GDM1 (cell line): Measurements from ENCODE around the gene CCDC80.
"Not testable (repeated sequence)": the region's sequence is repeated elsewhere in the genome, so short reads cannot be mapped to it uniquely, and the experiment has no call there.

Source experiments
- DNase-seq: peaks from one replicate; lab custom pipeline; 2025; lab: John Stamatoyannopoulos, UW

CCDC80 gene

DNA sequence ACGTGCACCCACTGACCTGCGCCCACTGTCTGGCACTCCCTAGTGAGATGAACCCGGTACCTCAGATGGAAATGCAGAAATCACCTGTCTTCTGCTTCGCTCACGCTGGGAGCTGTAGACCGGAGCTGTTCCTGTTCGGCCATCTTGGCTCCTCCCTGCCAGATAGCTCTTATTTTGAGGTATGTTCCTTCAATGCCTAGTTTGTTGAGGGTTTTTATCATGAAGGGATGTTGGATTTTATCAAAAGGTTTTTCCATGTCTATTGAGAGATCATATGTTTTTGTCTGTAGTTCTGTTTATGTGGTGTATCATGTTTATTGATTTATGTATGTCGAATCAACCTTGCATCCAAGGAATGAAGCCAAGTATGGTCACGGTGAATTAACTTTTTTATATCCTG lies 24.1 kb upstream of the CCDC80 start:
- not testable (repeated sequence) for DNase-seq

- DNase-seq, result no peak
Observed at GRCh38 chr3:112656043-112656442, 15.1 kb upstream of the CCDC80 start.

- no peak for DNase-seq
Observed at GRCh38 chr3:112654979-112655378, 14.0 kb upstream of the CCDC80 start.

DNA sequence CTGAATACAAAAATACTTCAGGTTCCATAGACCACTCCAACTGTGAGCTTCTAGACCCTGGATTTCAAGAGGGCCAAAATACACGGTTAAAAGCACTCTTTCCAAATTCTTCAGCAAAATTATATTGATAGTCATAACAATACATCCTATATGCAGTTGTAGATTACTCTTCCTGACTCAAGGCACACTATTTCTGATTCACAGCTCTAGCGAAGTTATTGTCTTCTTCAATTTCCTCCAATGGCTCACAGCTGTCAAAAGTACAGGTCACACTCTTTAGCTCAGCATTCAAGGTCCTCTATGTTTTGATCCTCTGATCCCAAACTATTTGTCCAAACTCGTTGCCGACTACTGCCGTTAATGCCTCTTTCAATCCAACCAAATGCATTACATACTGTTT lies 13.5 kb upstream of the CCDC80 start:
- DNase-seq, result no peak

DNA sequence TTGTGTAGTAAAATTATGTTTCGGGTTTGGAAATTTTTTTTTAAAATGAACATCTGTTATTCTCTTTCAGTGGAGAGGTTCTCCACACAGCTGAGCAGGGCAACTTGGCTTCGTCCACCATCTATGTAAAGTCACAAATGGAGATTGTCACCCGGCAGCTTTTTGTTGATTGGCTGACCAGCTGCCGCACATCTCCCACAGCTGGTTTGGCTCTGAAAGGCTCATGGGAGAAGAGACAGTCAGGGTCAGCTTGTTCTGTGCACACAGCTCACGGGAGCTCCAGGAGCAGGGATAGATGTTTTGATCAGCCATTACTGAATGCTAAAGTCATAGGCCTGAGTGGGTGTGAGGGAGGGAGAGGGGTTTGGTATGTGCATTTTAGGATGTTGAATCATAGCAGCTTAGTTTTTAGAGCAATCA lies 12.9 kb upstream of the CCDC80 start:
- no peak for DNase-seq

DNA sequence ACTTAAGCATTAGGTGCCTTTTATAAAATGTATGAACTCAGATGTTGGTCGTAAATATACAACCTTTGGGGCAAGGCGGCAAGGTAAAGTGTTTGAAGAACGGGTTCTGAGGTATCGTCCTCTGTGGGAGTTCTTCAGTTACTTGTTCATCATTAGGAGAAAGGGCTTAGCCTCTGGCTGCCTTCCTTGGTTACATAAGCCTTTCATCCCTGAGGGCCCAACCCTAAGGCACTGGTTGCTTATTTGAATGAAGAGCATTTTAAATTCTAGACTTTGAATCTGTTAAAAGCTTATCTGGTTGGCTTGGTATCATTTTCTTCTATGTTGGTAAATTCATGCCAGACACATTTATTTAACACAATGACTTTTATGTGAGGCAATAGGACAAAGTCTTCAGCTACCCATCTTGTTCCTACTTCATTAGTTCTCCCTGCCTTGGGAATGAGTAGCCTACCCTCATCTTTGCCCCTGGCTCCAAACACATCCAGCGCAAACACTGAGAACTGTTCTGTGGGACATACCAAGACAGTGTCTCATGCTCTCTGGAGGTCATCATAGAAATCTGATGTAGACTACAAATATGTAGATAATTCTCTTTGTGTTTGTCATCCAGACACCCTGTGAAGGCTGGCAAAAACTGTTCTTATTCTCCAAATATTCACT lies 12.4 kb upstream of the CCDC80 start:
- no peak for DNase-seq

DNA sequence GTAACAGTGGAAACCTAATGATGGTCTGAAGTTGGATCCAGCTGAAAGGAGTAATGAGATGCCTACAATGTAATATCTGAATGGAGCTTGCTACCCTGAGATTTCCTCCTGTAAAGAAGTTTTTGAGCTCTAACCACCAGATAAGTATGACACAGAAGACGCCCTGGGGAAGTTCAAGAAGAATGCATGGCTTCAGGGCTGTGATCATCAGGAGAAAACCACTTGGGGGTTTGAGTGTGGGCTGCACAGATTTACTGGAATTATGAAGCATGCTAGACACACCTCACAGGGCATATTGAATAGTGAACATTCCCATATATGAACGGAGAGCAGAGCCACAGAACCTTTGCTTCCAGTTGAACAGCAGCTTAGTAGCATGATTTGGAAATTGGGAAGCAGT lies 10.6 kb upstream of the CCDC80 start:
- DNase-seq, result no peak

DNA sequence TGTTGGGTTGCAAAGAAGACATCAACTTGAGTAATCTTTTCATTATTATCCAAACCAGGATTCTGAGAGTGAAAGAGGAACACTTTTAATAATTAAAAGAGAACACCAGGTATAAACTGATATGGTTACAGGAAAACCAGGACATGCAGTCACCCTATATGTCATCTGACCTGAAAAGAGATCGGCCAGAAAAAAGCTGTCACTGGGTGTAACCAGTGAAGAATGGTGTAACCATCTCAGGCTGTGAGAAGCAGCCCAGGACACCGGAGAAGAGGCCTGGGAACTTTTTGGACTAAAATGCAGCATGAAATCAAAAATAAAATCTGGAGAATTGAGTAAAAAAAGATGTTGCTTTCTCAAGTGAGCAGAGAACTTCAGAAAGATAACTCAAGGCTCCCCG lies 10.1 kb upstream of the CCDC80 start:
- no peak for DNase-seq

GRCh38 chr3:112650482-112650881 lies 9.5 kb upstream of the CCDC80 start:
- no peak for DNase-seq

GRCh38 chr3:112649478-112649735 lies 8.5 kb upstream of the CCDC80 start:
- no peak for DNase-seq

DNA sequence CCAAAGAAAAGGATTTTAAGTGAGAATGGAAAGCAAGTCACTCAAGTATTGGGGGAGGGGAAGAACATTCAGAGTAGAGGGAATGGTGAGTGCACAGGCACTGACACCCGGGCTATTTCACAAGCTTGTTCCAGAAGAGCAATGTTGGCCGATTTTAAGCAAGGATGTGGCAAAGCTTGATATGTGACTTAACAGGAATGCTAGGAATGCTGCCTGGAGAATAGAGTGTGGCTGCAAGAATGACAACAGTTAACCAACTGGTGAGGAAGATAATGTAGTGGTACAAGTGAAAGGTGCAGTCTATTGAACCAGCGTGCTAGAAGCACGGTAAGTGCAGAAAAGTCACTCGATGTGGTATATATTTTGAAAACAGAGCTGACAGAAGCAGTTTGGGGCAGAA lies 6.2 kb upstream of the CCDC80 start:
- DNase-seq, result no peak

DNA sequence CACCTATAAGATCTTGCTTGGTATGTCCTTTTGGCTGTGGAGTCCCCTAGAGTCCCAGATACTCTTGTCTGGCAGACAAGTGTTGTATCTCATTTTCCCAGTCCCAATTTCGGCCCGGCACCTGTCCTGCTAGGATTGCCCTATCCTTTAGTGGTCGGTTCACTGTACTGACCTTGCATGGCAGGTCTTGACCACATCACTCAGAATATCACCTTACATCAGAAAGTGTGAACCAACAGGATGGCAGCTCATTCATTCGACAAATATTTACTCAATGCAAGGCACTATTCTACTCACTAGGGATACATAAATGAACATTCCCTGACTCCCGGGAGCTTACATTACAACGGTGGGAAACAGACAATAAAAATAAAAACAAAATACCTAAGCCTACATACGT lies 5.7 kb upstream of the CCDC80 start:
- no peak for DNase-seq

GRCh38 chr3:112644453-112644852 lies 3.5 kb upstream of the CCDC80 start:
- DNase-seq, result no peak

DNA sequence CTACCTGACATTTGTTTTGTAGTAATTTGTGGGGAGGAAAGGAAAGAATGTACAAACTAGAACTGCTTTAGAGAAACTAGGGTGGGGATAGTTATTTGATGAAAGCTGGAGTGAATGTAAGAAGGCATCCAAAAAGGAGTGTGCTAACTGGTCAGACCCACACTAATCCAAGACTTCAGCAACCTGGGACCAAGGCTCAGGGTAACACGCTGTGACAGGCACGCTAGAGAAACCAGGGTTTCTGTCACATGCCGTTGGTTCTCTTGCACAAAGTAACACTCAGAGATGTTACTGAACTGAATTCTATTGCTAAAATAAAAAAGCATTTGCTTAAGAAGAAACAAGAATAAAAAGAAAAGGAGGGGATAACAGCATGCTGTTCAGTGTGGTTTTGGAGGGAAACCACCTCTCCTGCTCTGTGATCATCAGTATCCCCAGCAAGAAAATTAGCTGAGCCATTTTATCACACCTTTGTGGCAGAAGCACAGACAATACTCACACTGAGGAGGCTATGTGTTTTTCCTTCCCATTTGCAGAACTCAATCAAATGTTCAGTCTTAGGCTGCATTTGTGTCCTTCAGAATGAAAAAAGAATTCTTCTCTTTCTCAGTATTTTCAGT lies 2.8 kb upstream of the CCDC80 start:
- no peak for DNase-seq

- peak; percentile 67 for DNase-seq
Observed at GRCh38 chr3:112642912-112643506, 2.1 kb upstream of the CCDC80 start.

GRCh38 chr3:112640276-112640929 lies 540 bp downstream of the CCDC80 start:
- DNase-seq, result no peak

DNA sequence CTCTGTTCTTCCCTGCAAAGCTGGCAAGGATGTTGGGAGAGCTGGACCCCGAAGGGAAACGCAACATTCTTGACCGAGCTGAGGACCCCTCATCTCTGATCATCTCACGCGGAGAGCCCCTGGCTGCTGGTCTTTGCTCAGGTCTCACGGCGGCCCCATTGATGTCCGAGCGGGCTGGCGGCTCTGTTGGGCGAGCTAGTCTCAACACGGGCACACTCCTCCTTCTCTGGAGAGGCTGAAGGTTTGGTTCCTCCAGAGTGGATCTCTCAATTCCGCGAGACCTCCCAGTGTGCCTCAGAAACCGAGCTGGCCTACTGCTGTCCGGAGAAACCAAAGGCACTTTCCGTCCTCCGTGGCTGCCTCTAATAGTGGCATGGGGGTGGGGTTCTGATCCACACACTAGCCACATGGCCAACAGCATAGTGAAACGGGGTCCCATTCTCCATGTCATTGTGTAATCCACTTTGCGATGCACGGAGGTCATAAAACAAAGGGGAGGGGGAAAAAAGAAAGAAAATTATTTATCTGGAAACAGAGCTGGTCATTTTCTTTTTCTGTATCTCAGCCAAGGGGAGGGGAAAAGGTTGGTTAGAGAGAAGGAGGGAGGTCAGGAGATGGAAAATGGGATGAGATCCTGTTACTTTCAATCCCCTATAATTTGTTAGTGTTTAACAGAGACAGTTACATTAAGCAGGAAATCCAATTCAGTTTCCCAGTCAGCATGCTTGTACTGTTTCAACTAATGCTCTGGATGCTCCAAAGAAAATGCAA lies 1.3 kb downstream of the CCDC80 start:
- no peak for DNase-seq

DNA sequence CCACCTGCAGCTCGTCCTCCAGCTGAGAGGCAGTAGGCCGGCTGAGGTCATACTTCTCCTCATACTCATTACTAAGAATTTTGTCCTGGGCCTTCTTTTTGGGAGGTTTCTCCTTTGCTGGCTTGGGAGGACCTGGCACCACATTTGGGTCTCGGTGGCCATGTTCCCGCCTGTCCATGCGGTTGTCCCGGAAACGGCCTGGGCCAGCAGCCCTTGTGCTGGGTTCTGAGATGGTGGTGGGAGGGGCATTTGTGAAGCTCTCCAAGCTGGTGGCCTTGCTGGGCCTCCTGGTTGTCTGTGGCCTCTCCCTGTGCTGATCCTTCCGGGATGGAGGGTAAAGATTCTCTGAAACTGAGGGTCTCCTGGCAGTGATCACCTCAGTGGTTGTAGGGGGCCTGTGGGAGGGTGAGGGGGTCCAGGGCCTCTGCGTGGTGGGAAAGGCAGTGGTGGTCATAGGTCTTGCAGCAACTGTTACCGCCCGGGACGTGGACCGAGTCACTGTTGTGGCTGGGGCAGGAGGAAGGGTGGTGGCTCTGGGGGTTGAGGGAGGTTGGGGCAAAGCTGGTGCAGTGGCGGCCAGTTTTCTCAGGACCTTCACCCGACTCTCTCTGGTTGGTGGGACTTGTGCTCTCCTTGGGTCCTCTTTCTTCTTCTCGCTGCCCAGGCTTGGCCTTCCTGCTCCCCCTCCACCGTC lies 2.5 kb downstream of the CCDC80 start:
- no peak for DNase-seq

DNA sequence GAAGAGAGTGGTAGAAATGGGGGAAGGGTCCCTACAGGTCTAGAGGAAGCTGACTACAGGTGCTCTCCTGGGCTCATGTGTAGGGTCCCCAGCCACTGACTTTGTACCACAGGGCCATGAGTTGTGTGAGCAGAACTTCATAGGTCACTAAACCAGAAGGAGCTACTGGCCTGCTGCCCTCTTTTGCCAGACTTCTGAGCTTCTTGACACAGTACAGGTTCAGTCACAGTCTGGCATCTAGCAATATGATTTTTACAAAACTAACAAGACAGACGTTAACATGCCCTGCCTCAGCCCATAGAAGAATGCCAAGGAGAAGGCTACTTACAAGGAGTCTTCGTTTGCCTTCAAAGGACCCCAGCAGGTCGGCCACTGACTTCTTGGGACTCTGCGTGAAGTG lies 3.2 kb downstream of the CCDC80 start:
- no peak for DNase-seq

- DNase-seq, result no peak
Observed at GRCh38 chr3:112635674-112636073, 5.3 kb downstream of the CCDC80 start.

DNA sequence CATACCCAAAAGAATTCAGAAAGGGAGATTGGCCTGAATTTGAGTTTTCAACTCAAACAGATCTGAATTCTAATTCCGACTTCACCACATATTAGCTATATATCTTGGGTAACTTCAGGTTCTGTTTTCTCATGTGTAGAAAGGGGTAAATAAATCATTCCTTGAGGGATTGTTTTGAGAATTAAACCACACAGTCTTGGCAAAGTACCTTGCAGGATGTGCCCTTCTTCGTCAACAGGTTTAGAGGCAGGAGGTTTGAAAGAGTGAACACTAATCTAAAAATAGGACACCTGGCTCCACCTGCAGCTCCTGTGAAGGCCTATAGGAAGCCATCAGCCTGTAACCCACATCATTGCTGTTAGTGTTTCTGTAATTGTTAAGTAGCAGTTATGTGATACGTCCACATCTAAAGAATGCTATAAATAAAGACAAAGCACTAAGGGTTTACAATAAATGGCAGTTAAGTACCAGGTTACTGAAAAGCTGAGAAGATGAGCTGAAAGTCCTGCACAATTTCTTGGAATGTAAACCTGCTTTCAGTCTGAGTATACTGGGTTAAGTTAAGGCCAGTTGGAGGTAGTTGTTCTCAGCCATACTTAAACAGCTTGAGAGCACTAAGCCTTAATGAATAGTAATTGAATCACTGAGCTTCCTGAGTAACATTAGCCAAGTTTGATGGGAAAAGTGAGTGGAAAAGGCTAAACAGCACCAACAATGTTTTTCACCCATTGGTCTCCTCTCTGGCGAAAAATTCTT lies 6.0 kb downstream of the CCDC80 start:
- DNase-seq, result no peak
